Eye (tissue), 1 donor: ENCODE measurements around the gene GAB2.

Experiments
- DNase-seq: peaks from one replicate; pipeline ENCODE4 v3.0.0-alpha.2; 2015

The GAB2 gene

GRCh38 chr11:78270971-78271370 lies 146.6 kb downstream of the GAB2 start:
- DNase-seq = peak; percentile 28

GRCh38 chr11:78269806-78270205 lies 147.8 kb downstream of the GAB2 start:
- no peak for DNase-seq

- no peak for DNase-seq
Observed at GRCh38 chr11:78268591-78269410, 148.8 kb downstream of the GAB2 start.

GRCh38 chr11:78266451-78266850 lies 151.2 kb downstream of the GAB2 start:
- DNase-seq = no peak

GRCh38 chr11:78265326-78265725 lies 152.3 kb downstream of the GAB2 start:
- DNase-seq = no peak

GRCh38 chr11:78262691-78263090 lies 154.9 kb downstream of the GAB2 start:
- DNase-seq = no peak

- DNase-seq = no peak
Observed at GRCh38 chr11:78262238-78262637, 155.4 kb downstream of the GAB2 start.

- no peak for DNase-seq
Observed at GRCh38 chr11:78261828-78262227, 155.8 kb downstream of the GAB2 start.

GRCh38 chr11:78261367-78261766 lies 156.3 kb downstream of the GAB2 start:
- DNase-seq = no peak

GRCh38 chr11:78259777-78260487 lies 157.7 kb downstream of the GAB2 start:
- no peak for DNase-seq

GRCh38 chr11:78257654-78258053 lies 160.0 kb downstream of the GAB2 start:
- DNase-seq = no peak

- no peak for DNase-seq
Observed at GRCh38 chr11:78256962-78257361, 160.7 kb downstream of the GAB2 start.

GRCh38 chr11:78255919-78256318 lies 161.7 kb downstream of the GAB2 start:
- DNase-seq = no peak

- DNase-seq = no peak
Observed at GRCh38 chr11:78254268-78254667, 163.4 kb downstream of the GAB2 start.

GRCh38 chr11:78253797-78254196 lies 163.8 kb downstream of the GAB2 start:
- no peak for DNase-seq

- DNase-seq = peak; percentile 33
Observed at GRCh38 chr11:78251083-78251775, 166.4 kb downstream of the GAB2 start.

- DNase-seq = no peak
Observed at GRCh38 chr11:78250099-78250498, 167.5 kb downstream of the GAB2 start.

GRCh38 chr11:78248903-78249302 lies 168.7 kb downstream of the GAB2 start:
- no peak for DNase-seq

- DNase-seq = no peak
Observed at GRCh38 chr11:78248191-78248590, 169.4 kb downstream of the GAB2 start.

GRCh38 chr11:78244546-78245255 lies 172.9 kb downstream of the GAB2 start:
- DNase-seq = no peak

GRCh38 chr11:78244080-78244479 lies 173.5 kb downstream of the GAB2 start:
- no peak for DNase-seq

- DNase-seq = no peak
Observed at GRCh38 chr11:78241475-78241874, 176.1 kb downstream of the GAB2 start.

- no peak for DNase-seq
Observed at GRCh38 chr11:78239781-78240180, 177.8 kb downstream of the GAB2 start.
